ENCODE measurements around the gene DRAM2.

GRCh38 chr1:111183308-111184069 lies 43.6 kb upstream of the DRAM2 start:
- TF ChIP-seq DNMT3B (CRISPR knock-in tag; conservative IDR thresholded peaks at IDR 0.05) (no peak), POLR2A (IDR thresholded peaks at IDR 0.05; ENCODE audit: insufficient read depth in 1 of 2, low read depth in 2 of 2, low read length in 2 of 2) (no peak), THYN1 (CRISPR knock-in tag; IDR thresholded peaks at IDR 0.05; ENCODE audit: borderline replicate concordance, low read depth) (no peak), ZNF367 (CRISPR knock-in tag; IDR thresholded peaks at IDR 0.05; ENCODE audit: borderline replicate concordance) (no peak), STAT5B (CRISPR knock-in tag; IDR thresholded peaks at IDR 0.05) (no peak)
